Thymus (tissue), 11 donors: ENCODE measurements around the gene ITGAE. TPM values are rescaled to one million over a fixed set of nuclear protein-coding genes. Genes with fewer than 3 reads are reported as not detected.
A peak's percentile ranks its signal among the peaks of the same experiment; 100 is the strongest.

Experiments used
- DNase-seq, 9 donors: peaks; one replicate each; pipeline ENCODE4 v3.0.0-alpha.2; 2013; ENCODE audit warnings: low spot score in 9 of 9, low read depth in 6 of 9, missing footprints in 1 of 9
- H3K27ac ChIP-seq, 2 donors: one replicate each; pipeline ENCODE4 v1.5.1; 2013; ENCODE audit warnings: control low read depth in 1 of 2, low read depth in 1 of 2, low read length in 1 of 2, mild to moderate bottlenecking in 1 of 2, moderate library complexity in 1 of 2
- H3K27me3 ChIP-seq, 2 donors: one replicate each; pipeline ENCODE4 v1.5.1; 2013; ENCODE audit warnings: low read length in 1 of 2; ENCODE audit not compliant: control insufficient read depth in 2 of 2, insufficient read depth in 1 of 2
- H3K36me3 ChIP-seq, 2 donors: one replicate each; pipeline ENCODE4 v1.5.1; 2013; ENCODE audit warnings: low read length in 1 of 2, mild to moderate bottlenecking in 1 of 2, moderate library complexity in 1 of 2; ENCODE audit not compliant: control insufficient read depth in 2 of 2, insufficient read depth in 2 of 2
- H3K4me1 ChIP-seq, 2 donors: one replicate each; pipeline ENCODE4 v1.5.1; 2013; ENCODE audit warnings: low read length in 2 of 2; ENCODE audit not compliant: control insufficient read depth in 2 of 2, insufficient read depth in 2 of 2
- H3K4me3 ChIP-seq, 2 donors: one replicate each; pipeline ENCODE4 v1.5.1; 2013; ENCODE audit warnings: low read length in 2 of 2, control low read depth in 1 of 2, mild to moderate bottlenecking in 1 of 2
- H3K9me3 ChIP-seq, 2 donors: one replicate each; pipeline ENCODE4 v1.5.1; 2013; ENCODE audit warnings: low read length in 1 of 2, mild to moderate bottlenecking in 1 of 2; ENCODE audit not compliant: control insufficient read depth in 2 of 2, insufficient read depth in 1 of 2
- WGBS: extraction: QIAGEN DNeasy Blood & Tissue Kit; methylation state at CpG from one replicate; pipeline ENCODE4 v1.1.7; 2013; 5-methylcytosine and 5-hydroxymethylcytosine counted together
- polyA plus RNA-seq: library from polyadenylated mRNA; stranded (reverse); fragments of 200-250 nt; gene quantifications from one replicate; pipeline ENCODE4 v1.2.3, GENCODE V29; 2013
- total RNA-seq: library from RNA; stranded (reverse); fragments of 120-200 nt; gene quantifications from one replicate; pipeline ENCODE4 v1.2.4, GENCODE V29; 2013
- donor health status: healthy.

Gene ITGAE
- total and polyA plus RNA-seq, 2 donors: 129 to 170 TPM

DNA sequence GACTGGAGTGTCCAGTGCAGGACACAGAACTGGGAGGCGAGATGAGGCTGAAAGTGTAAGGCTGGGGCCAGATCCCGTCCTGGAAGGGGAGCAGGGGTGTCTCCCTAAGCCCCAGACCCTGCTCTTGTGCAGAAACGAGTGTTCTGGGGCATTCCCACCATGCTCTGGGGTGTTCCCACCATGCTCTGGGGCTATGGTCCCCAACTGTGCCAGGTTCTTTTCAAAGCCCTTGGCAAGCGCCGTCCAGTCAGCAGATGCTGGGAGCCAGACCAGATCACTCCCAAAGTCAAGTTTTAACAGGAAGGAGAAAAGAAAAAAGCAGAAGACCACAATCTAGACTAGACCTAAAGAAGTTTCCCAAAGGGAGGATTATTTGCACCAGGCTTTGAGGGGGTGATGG is 135.2 kb downstream of the ITGAE start:
- Histone ChIP-seq H3K4me3 (peak overlapping the region in 1 of 2 donors; percentile 25), H3K9me3 (peaks cover 0 to 4% of the 10 kb centered on the region in 2 donors), H3K36me3 (peaks cover 17 to 41% of the 10 kb centered on the region in 2 donors), H3K27ac (no peak overlapping the region), H3K27me3 (no peaks in the 10 kb centered on the region), H3K4me1 (peaks cover 13 to 34% of the 10 kb centered on the region in 2 donors)
- DNase-seq: no peak
- WGBS: 92% methylated on average over 5 of the region's 5 CpGs

Other genes starting within 250 kb of the ITGAE start
- gene TRPV3, start 243.4 kb downstream of the ITGAE start, total RNA-seq: 0.38 TPM
- 0.98 TPM for gene TRPV3, start 243.4 kb downstream of the ITGAE start, polyA plus RNA-seq
- 1.3 TPM for gene TRPV1, start 191.8 kb downstream of the ITGAE start, total RNA-seq
- gene TRPV1, start 191.8 kb downstream of the ITGAE start, polyA plus RNA-seq: 4.9 TPM
- 6.8 TPM for gene SHPK, start 164.9 kb downstream of the ITGAE start, total RNA-seq
- 4.4 TPM for gene SHPK, start 164.9 kb downstream of the ITGAE start, polyA plus RNA-seq
- gene CTNS, start 164.4 kb downstream of the ITGAE start, total RNA-seq: 7.3 TPM
- 8.8 TPM for gene CTNS, start 164.4 kb downstream of the ITGAE start, polyA plus RNA-seq
- gene TAX1BP3, start 132.6 kb downstream of the ITGAE start, total RNA-seq: 115 TPM
- 73.2 TPM for gene TAX1BP3, start 132.6 kb downstream of the ITGAE start, polyA plus RNA-seq
- gene EMC6, start 132.4 kb downstream of the ITGAE start, total RNA-seq: 18.3 TPM
- gene EMC6, start 132.4 kb downstream of the ITGAE start, polyA plus RNA-seq: 68.7 TPM
- gene P2RX5, start 105.0 kb downstream of the ITGAE start, total RNA-seq: 122 TPM
- gene P2RX5, start 105.0 kb downstream of the ITGAE start, polyA plus RNA-seq: 108 TPM
- gene HASPIN, start 77.3 kb downstream of the ITGAE start, total RNA-seq: 9.1 TPM
- gene HASPIN, start 77.3 kb downstream of the ITGAE start, polyA plus RNA-seq: 2.3 TPM
- 26.7 TPM for gene NCBP3, start 45.1 kb upstream of the ITGAE start, total RNA-seq
- gene NCBP3, start 45.1 kb upstream of the ITGAE start, polyA plus RNA-seq: 46.1 TPM
- gene CAMKK1, start 91.9 kb upstream of the ITGAE start, total RNA-seq: 4.9 TPM
- 10.8 TPM for gene CAMKK1, start 91.9 kb upstream of the ITGAE start, polyA plus RNA-seq
- 3.6 TPM for gene P2RX1, start 115.3 kb upstream of the ITGAE start, total RNA-seq
- gene P2RX1, start 115.3 kb upstream of the ITGAE start, polyA plus RNA-seq: 6.0 TPM
- gene ATP2A3, start 163.2 kb upstream of the ITGAE start, total RNA-seq: 52.9 TPM
- 116 TPM for gene ATP2A3, start 163.2 kb upstream of the ITGAE start, polyA plus RNA-seq